IMR-90 (cell line): ENCODE data around the gene ZFP36L1. TPM values are rescaled to one million over a fixed set of nuclear protein-coding genes. Genes with fewer than 3 reads are reported as not detected.

ENCODE experiments used
- ATAC-seq: fragments of 200-7000 bp; cut with Tn5 transposase; 2 replicates; pipeline ENCODE4 v1.9.1; 2020; ENCODE audit warnings: low read depth, mild to moderate bottlenecking, moderate library complexity
- BruUV-seq: library from RNA; stranded (reverse); fragments of 400-500 nt; replicated peaks from 2 replicates; lab custom pipeline; 2021; lab: Mats Ljungman, UMichigan
- CTCF ChIA-PET: fragments of 300-600 bp; formaldehyde crosslinking; extraction: SDS; loops from one replicate; lab custom pipeline; 2021; ENCODE audit warnings: antibody characterized with exemption; lab: Yijun Ruan, JAX
- POLR2A ChIA-PET: fragments of 300-600 bp; sonication (Branson Sonifier 250); formaldehyde crosslinking; loops from one replicate; lab custom pipeline; 2022; ENCODE audit warnings: antibody characterized with exemption; ENCODE audit not compliant: unreplicated experiment; lab: Charles Lee
- DNase-seq: peaks from one replicate; pipeline ENCODE4 v3.0.0; 2013
- H2AFZ ChIP-seq: replicated peaks from 2 replicates; pipeline ENCODE3; 2013; ENCODE audit warnings: low read length, mild to moderate bottlenecking; ENCODE audit not compliant: poor library complexity
- H2AK5ac ChIP-seq: 2 replicates; pipeline ENCODE4 v1.6.1; 2013; ENCODE audit warnings: low read depth, low read length, inconsistent platforms
- H2AK9ac ChIP-seq: replicated peaks from 2 replicates; pipeline ENCODE3; 2013; ENCODE audit warnings: mild to moderate bottlenecking, low read depth, low read length, moderate library complexity; ENCODE audit not compliant: poor library complexity
- H2BK120ac ChIP-seq: 2 replicates; pipeline ENCODE4 v1.6.1; 2013; ENCODE audit warnings: low read depth, low read length, inconsistent platforms
- H2BK15ac ChIP-seq: 3 replicates; pipeline ENCODE4 v1.6.1; 2013; ENCODE audit warnings: low read depth, low read length, inconsistent platforms
- H2BK20ac ChIP-seq: 2 replicates; pipeline ENCODE4 v1.6.1; 2013; ENCODE audit warnings: low read depth, mild to moderate bottlenecking, inconsistent platforms, low read length, moderate library complexity
- H2BK5ac ChIP-seq: 2 replicates; pipeline ENCODE4 v1.6.1; 2013; ENCODE audit warnings: mild to moderate bottlenecking, low read depth, low read length, inconsistent platforms; ENCODE audit not compliant: poor library complexity, severe bottlenecking
- H3K14ac ChIP-seq: replicated peaks from 2 replicates; pipeline ENCODE4 v1.6.1; 2013; ENCODE audit warnings: low read depth, low read length, inconsistent platforms
- H3K18ac ChIP-seq: 2 replicates; pipeline ENCODE4 v1.6.1; 2013; ENCODE audit warnings: low read depth, low read length, control low read depth
- H3K23ac ChIP-seq: 2 replicates; pipeline ENCODE4 v1.6.1; 2013; ENCODE audit warnings: low read depth, low read length, inconsistent platforms
- H3K27ac ChIP-seq: 2 replicates; pipeline ENCODE4 v1.5.1; 2013; ENCODE audit warnings: mild to moderate bottlenecking, control low read depth, low read length; ENCODE audit not compliant: insufficient read depth
- H3K27me3 ChIP-seq: 2 replicates; pipeline ENCODE4 v1.6.1; 2013; ENCODE audit warnings: low read length; ENCODE audit not compliant: control insufficient read depth, insufficient read depth
- H3K36me3 ChIP-seq: 2 replicates; pipeline ENCODE4 v1.6.1; 2013; ENCODE audit warnings: low read length, mixed read lengths; ENCODE audit not compliant: control insufficient read depth, insufficient read depth
- H3K4ac ChIP-seq: 2 replicates; pipeline ENCODE4 v1.6.1; 2013; ENCODE audit warnings: low read depth, low read length, inconsistent platforms
- H3K4me1 ChIP-seq: 2 replicates; pipeline ENCODE4 v1.6.1; 2013; ENCODE audit warnings: low read length, mixed read lengths; ENCODE audit not compliant: control insufficient read depth, insufficient read depth
- H3K4me2 ChIP-seq: 2 replicates; pipeline ENCODE4 v1.6.1; 2013; ENCODE audit warnings: low read depth, mild to moderate bottlenecking, control low read depth, low read length, moderate library complexity
- H3K4me3 ChIP-seq: 2 replicates; pipeline ENCODE4 v1.5.1; 2013; ENCODE audit warnings: low read depth, mild to moderate bottlenecking, control low read depth, low read length, moderate library complexity; ENCODE audit not compliant: insufficient read depth
- H3K56ac ChIP-seq: 2 replicates; pipeline ENCODE4 v1.6.1; 2013; ENCODE audit warnings: low read length, inconsistent platforms; ENCODE audit not compliant: insufficient read depth; ENCODE audit errors: extremely low read depth
- H3K79me1 ChIP-seq, 2 experiments: 2 replicates each; pipeline ENCODE4 v1.6.1; 2013; ENCODE audit warnings: low read length in 2 of 2, inconsistent platforms in 1 of 2, low read depth in 1 of 2
- H3K9ac ChIP-seq: 2 replicates; pipeline ENCODE4 v1.6.1; 2013; ENCODE audit warnings: low read depth, low read length, control low read depth
- H3K9me1 ChIP-seq: 2 replicates; pipeline ENCODE4 v1.6.1; 2013; ENCODE audit warnings: low read length, inconsistent platforms; ENCODE audit not compliant: insufficient read depth
- H3K9me3 ChIP-seq: 2 replicates; pipeline ENCODE4 v1.6.1; 2013; ENCODE audit warnings: low read length; ENCODE audit not compliant: control insufficient read depth, insufficient read depth
- H4K20me1 ChIP-seq: 2 replicates; pipeline ENCODE4 v1.6.1; 2013; ENCODE audit warnings: low read length, inconsistent platforms; ENCODE audit not compliant: insufficient read depth
- H4K5ac ChIP-seq: 2 replicates; pipeline ENCODE4 v1.6.1; 2013; ENCODE audit warnings: mild to moderate bottlenecking, low read depth, low read length, control low read depth
- H4K8ac ChIP-seq, 2 experiments: 2 replicates each; pipeline ENCODE4 v1.6.1; 2013; ENCODE audit warnings: low read depth in 2 of 2, low read length in 2 of 2, control low read depth in 1 of 2, inconsistent platforms in 1 of 2
- H4K91ac ChIP-seq: 2 replicates; pipeline ENCODE4 v1.6.1; 2013; ENCODE audit warnings: low read depth, low read length, inconsistent platforms; ENCODE audit not compliant: insufficient read depth
- BHLHE40 ChIP-seq: fragments of 150-350 bp; IDR thresholded peaks from 2 replicates; pipeline ENCODE4 v1.6.1; 2016; ENCODE audit warnings: mild to moderate bottlenecking, low read depth, low read length
- CEBPB ChIP-seq: IDR thresholded peaks from 2 replicates; pipeline ENCODE4 v1.6.1; 2012; ENCODE audit warnings: low read depth, low read length, improper control_type of control experiment
- CHD1 ChIP-seq: IDR thresholded peaks from 2 replicates; pipeline ENCODE4 v1.6.1; 2012; ENCODE audit warnings: low read depth, low read length, improper control_type of control experiment
- FOS ChIP-seq: fragments of 150-350 bp; IDR thresholded peaks from 2 replicates; pipeline ENCODE4 v1.6.1; 2016; ENCODE audit warnings: low read depth, low read length
- MAFK ChIP-seq: IDR thresholded peaks from 2 replicates; pipeline ENCODE4 v1.6.1; 2012; ENCODE audit warnings: low read depth, low read length, improper control_type of control experiment
- MAZ ChIP-seq: IDR thresholded peaks from 2 replicates; pipeline ENCODE4 v1.6.1; 2012; ENCODE audit warnings: low read depth, mild to moderate bottlenecking, low read length, improper control_type of control experiment, moderate library complexity, borderline replicate concordance
- MXI1 ChIP-seq: IDR thresholded peaks from 2 replicates; pipeline ENCODE4 v1.6.1; 2012; ENCODE audit warnings: low read depth, mild to moderate bottlenecking, low read length, moderate library complexity, borderline replicate concordance
- NFE2L2 ChIP-seq: fragments of 150-350 bp; IDR thresholded peaks from 2 replicates; pipeline ENCODE4 v1.6.1; 2016; ENCODE audit warnings: low read depth, mild to moderate bottlenecking, low read length
- POLR2A ChIP-seq: IDR thresholded peaks from 2 replicates; pipeline ENCODE4 v1.6.1; 2012; ENCODE audit warnings: mild to moderate bottlenecking, low read depth, low read length
- RAD21 ChIP-seq: IDR thresholded peaks from 2 replicates; pipeline ENCODE4 v1.6.1; 2012; ENCODE audit warnings: low read length, improper control_type of control experiment
- RCOR1 ChIP-seq: IDR thresholded peaks from 2 replicates; pipeline ENCODE4 v1.6.1; 2012; ENCODE audit warnings: mild to moderate bottlenecking, low read length, improper control_type of control experiment; ENCODE audit not compliant: insufficient replicate concordance
- RFX5 ChIP-seq: IDR thresholded peaks from 2 replicates; pipeline ENCODE4 v1.8.0; 2012; ENCODE audit warnings: low read depth, mild to moderate bottlenecking, low read length, moderate library complexity
- SMC3 ChIP-seq: fragments of 150-350 bp; IDR thresholded peaks from 2 replicates; pipeline ENCODE4 v1.6.1; 2016; ENCODE audit warnings: low read depth, mild to moderate bottlenecking, antibody characterized with exemption, low read length, moderate library complexity
- WGBS, 2 experiments: methylation state at CpG; one replicate each; pipeline versions ENCODE4 v1.1.5 to v1.1.7; 2013; ENCODE audit warnings: missing lambda C conversion rate in 2 of 2; ENCODE audit not compliant: insufficient read length in 1 of 2; ENCODE audit errors: extremely low coverage in 2 of 2; 5-methylcytosine and 5-hydroxymethylcytosine counted together
- dilution Hi-C: fragments of 300-500 bp; cut with HindIII; formaldehyde crosslinking; loops from one replicate; pipeline ENCODE4 v1.14.3; 2018; ENCODE audit warnings: low sequenced_read_pairs; ENCODE audit not compliant: unreplicated experiment
- in situ Hi-C: fragments of 300-500 bp; cut with MboI; formaldehyde crosslinking; loops from 3 replicates; pipeline ENCODE4 v1.14.3; 2019; ENCODE audit warnings: low sequenced_read_pairs, inconsistent platforms, mixed read lengths
- intact Hi-C: fragments of 100-400 bp; cut with micrococcal nuclease; formaldehyde crosslinking; loops from 2 replicates; pipeline ENCODE4 v1.10.0; 2022
- polyA plus RNA-seq, 3 experiments: library from polyadenylated mRNA; depleted of rRNA; stranded (reverse); fragments of >200 nt; gene quantifications; 2 replicates each; pipeline ENCODE4 v1.2.3, GENCODE V29; 2012; ENCODE audit warnings: low replicate concordance in 1 of 3
- total RNA-seq: library from RNA; depleted of rRNA; stranded (reverse); fragments of >200 nt; gene quantifications from 2 replicates; pipeline ENCODE4 v1.2.3, GENCODE V29; 2012
- TF ChIP-seq, protein P1 (sequence below): conservative IDR thresholded peaks from 2 replicates; pipeline ENCODE4 v1.5.1; 2012; ENCODE audit warnings: mild to moderate bottlenecking, low read depth, low read length, improper control_type of control experiment
- TF ChIP-seq, protein P2 (sequence below): fragments of 150-350 bp; IDR thresholded peaks from 2 replicates; pipeline ENCODE4 v1.6.1; 2016; ENCODE audit warnings: low read depth, mild to moderate bottlenecking, low read length, moderate library complexity, borderline replicate concordance
- TF ChIP-seq, protein P3 (sequence below): fragments of 150-350 bp; IDR thresholded peaks from 2 replicates; pipeline ENCODE4 v1.6.1; 2017; ENCODE audit warnings: mild to moderate bottlenecking, antibody characterized with exemption, low read length, low read depth

Gene ZFP36L1
- total and polyA plus RNA-seq, 2 of the 4 experiments (the other 2 are of a cell fraction), result 6.5 to 140 TPM

DNA sequence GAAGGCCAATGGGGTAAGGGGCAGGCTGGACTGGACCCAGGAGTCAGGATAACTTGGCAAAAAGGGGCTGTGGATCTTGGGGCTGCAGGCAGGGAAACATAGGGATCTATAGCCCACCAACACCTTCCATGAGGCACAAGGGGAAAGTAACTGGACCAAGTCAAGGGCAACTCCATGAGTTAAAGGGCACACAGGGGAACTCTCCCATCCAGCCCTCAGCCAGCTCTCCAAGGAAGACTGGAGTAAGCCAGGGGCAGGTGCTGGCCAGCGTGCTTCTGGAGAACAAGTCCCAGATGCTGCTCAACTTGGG is 31.3 kb upstream of the ZFP36L1 start:
- H3K27me3 ChIP-seq, result no peaks in the 10 kb centered on the region
- H3K36me3 ChIP-seq, result no peaks in the 10 kb centered on the region
- no peaks in the 10 kb centered on the region for H3K79me1 ChIP-seq
- H2BK15ac ChIP-seq, result no peak overlapping the region
- H2BK120ac ChIP-seq, result no peak overlapping the region
- H4K8ac ChIP-seq, result peak overlapping the region; percentile 45 to 88; a peak in 3 of 4 replicates
- ATAC-seq (no peak), DNase-seq (no peak)
- no peak overlapping the region for H3K4me2 ChIP-seq
- TF ChIP-seq MAZ, result no peak
- TF ChIP-seq, protein P1, sequence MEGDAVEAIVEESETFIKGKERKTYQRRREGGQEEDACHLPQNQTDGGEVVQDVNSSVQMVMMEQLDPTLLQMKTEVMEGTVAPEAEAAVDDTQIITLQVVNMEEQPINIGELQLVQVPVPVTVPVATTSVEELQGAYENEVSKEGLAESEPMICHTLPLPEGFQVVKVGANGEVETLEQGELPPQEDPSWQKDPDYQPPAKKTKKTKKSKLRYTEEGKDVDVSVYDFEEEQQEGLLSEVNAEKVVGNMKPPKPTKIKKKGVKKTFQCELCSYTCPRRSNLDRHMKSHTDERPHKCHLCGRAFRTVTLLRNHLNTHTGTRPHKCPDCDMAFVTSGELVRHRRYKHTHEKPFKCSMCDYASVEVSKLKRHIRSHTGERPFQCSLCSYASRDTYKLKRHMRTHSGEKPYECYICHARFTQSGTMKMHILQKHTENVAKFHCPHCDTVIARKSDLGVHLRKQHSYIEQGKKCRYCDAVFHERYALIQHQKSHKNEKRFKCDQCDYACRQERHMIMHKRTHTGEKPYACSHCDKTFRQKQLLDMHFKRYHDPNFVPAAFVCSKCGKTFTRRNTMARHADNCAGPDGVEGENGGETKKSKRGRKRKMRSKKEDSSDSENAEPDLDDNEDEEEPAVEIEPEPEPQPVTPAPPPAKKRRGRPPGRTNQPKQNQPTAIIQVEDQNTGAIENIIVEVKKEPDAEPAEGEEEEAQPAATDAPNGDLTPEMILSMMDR, result no peak
- no peak for TF ChIP-seq CEBPB
- no peak for TF ChIP-seq MXI1
- no peak for TF ChIP-seq POLR2A
- no peak for TF ChIP-seq BHLHE40
- TF ChIP-seq, protein P2, sequence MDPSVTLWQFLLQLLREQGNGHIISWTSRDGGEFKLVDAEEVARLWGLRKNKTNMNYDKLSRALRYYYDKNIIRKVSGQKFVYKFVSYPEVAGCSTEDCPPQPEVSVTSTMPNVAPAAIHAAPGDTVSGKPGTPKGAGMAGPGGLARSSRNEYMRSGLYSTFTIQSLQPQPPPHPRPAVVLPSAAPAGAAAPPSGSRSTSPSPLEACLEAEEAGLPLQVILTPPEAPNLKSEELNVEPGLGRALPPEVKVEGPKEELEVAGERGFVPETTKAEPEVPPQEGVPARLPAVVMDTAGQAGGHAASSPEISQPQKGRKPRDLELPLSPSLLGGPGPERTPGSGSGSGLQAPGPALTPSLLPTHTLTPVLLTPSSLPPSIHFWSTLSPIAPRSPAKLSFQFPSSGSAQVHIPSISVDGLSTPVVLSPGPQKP, result no peak
- TF ChIP-seq SMC3, result no peak
- no peak for TF ChIP-seq RAD21
- TF ChIP-seq MAFK, result no peak
- no peak for TF ChIP-seq CHD1
- no peak for TF ChIP-seq NFE2L2
- no peak for TF ChIP-seq RCOR1
- no peak for TF ChIP-seq RFX5
- TF ChIP-seq, protein P3, sequence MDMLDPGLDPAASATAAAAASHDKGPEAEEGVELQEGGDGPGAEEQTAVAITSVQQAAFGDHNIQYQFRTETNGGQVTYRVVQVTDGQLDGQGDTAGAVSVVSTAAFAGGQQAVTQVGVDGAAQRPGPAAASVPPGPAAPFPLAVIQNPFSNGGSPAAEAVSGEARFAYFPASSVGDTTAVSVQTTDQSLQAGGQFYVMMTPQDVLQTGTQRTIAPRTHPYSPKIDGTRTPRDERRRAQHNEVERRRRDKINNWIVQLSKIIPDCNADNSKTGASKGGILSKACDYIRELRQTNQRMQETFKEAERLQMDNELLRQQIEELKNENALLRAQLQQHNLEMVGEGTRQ, result no peak
- no peak for TF ChIP-seq FOS
- no peak overlapping the region for H3K4me3 ChIP-seq
- no peaks in the 10 kb centered on the region for H3K9me3 ChIP-seq
- peaks cover 5% of the 10 kb centered on the region; the same call in 1 of the 2 replicates for H3K9me1 ChIP-seq
- no peak overlapping the region for H3K56ac ChIP-seq
- H2AK5ac ChIP-seq, result no peak overlapping the region
- H2AK9ac ChIP-seq, result peak overlapping the region; percentile 42
- no peak overlapping the region for H3K27ac ChIP-seq
- no peak overlapping the region; the same call in 1 of the 2 replicates for H4K5ac ChIP-seq
- peak overlapping the region; percentile 93 for H2AFZ ChIP-seq
- no peak overlapping the region for H2BK5ac ChIP-seq
- POLR2A ChIA-PET, result no interaction called here
- BruUV-seq, result no TSS peak
- H3K4ac ChIP-seq, result no peak overlapping the region
- intact Hi-C loops (no loop called here), dilution Hi-C loops (no loop called here), in situ Hi-C loops (loop anchor here (5.0 kb wide), 1 partner anchor 892 kb away; no protein-coding TSS in a partner anchor)
- no peak overlapping the region for H3K14ac ChIP-seq
- H3K9ac ChIP-seq, result no peak overlapping the region
- CTCF ChIA-PET, result interaction anchor here (1.3 kb wide), 1 partner anchor 575 kb away, joined by 8 read pairs; no protein-coding TSS in a partner anchor
- no CpG with 5 or more reads among the region's 1 CpG for WGBS, 2 experiments
- no peaks in the 10 kb centered on the region for H4K20me1 ChIP-seq
- H2BK20ac ChIP-seq, result no peak overlapping the region
- H3K23ac ChIP-seq, result no peak overlapping the region
- no peak overlapping the region for H4K91ac ChIP-seq
- H3K18ac ChIP-seq, result no peak overlapping the region
- no peaks in the 10 kb centered on the region for H3K4me1 ChIP-seq
